ENCODE data around the gene ZNF407.

- TF ChIP-seq ZNF274 (IDR thresholded peaks at IDR 0.05; ENCODE audit: low read depth, low read length) (no peak), SUZ12 (IDR thresholded peaks at IDR 0.05; ENCODE audit: extremely low read depth, insufficient read depth, insufficient read length) (no peak)
Measured at GRCh38 chr18:74790451-74790850, 192.8 kb downstream of the ZNF407 start.

Data from NT2/D1 (cell line).